Liver (tissue), 3 donors: ENCODE measurements around the gene CCNH.

ENCODE experiments used
- ATF3 ChIP-seq: IDR thresholded peaks from 2 replicates; pipeline ENCODE4 v1.6.1; 2016; ENCODE audit warnings: antibody characterized with exemption
- GABPA ChIP-seq, 2 donors: IDR thresholded peaks in 1 of 2; conservative IDR thresholded peaks in 1 of 2; 2 replicates each; pipeline ENCODE4 v1.6.1; 2016; ENCODE audit warnings: antibody characterized with exemption in 2 of 2, mild to moderate bottlenecking in 1 of 2, moderate library complexity in 1 of 2
- REST ChIP-seq: IDR thresholded peaks from 2 replicates; pipeline ENCODE4 v1.6.1; 2016; ENCODE audit warnings: antibody characterized with exemption, mild to moderate bottlenecking
- TF ChIP-seq, protein P1 (sequence below): fragments of 150-350 bp; IDR thresholded peaks from 2 replicates; pipeline ENCODE4 v1.5.1; 2017; ENCODE audit warnings: improper control_type of control experiment, low read depth, low read length; ENCODE audit not compliant: missing input control
- TF ChIP-seq, protein P2 (sequence below): IDR thresholded peaks from 2 replicates; pipeline ENCODE4 v1.6.1; 2016; ENCODE audit warnings: antibody characterized with exemption
- donor health status: healthy.
- donor health status: healthy.

- TF ChIP-seq, protein P1, sequence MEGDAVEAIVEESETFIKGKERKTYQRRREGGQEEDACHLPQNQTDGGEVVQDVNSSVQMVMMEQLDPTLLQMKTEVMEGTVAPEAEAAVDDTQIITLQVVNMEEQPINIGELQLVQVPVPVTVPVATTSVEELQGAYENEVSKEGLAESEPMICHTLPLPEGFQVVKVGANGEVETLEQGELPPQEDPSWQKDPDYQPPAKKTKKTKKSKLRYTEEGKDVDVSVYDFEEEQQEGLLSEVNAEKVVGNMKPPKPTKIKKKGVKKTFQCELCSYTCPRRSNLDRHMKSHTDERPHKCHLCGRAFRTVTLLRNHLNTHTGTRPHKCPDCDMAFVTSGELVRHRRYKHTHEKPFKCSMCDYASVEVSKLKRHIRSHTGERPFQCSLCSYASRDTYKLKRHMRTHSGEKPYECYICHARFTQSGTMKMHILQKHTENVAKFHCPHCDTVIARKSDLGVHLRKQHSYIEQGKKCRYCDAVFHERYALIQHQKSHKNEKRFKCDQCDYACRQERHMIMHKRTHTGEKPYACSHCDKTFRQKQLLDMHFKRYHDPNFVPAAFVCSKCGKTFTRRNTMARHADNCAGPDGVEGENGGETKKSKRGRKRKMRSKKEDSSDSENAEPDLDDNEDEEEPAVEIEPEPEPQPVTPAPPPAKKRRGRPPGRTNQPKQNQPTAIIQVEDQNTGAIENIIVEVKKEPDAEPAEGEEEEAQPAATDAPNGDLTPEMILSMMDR = no peak
- no peak for TF ChIP-seq GABPA (IDR thresholded peaks at IDR 0.05 in 1 of 2, conservative IDR thresholded peaks at IDR 0.05 in 1 of 2)
- TF ChIP-seq REST = no peak
- TF ChIP-seq ATF3 = no peak
- TF ChIP-seq, protein P2, sequence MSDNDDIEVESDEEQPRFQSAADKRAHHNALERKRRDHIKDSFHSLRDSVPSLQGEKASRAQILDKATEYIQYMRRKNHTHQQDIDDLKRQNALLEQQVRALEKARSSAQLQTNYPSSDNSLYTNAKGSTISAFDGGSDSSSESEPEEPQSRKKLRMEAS = no peak
Observed at GRCh38 chr5:87347841-87348240, 64.9 kb downstream of the CCNH start.
